MM.1S (cell line): ENCODE measurements around the gene SLC24A4.

Source experiments
- CTCF ChIP-seq: fragments of 300-600 bp; sonication (generic); IDR thresholded peaks from 2 replicates; pipeline ENCODE4 v1.5.1; 2016; ENCODE audit warnings: antibody characterized with exemption, low read length, mixed read lengths
- EZH2 ChIP-seq: fragments of 300-600 bp; sonication (generic); optimal IDR thresholded peaks from 2 replicates; pipeline ENCODE3; 2017; ENCODE audit warnings: low read depth, mild to moderate bottlenecking, antibody characterized with exemption, low read length, mixed read lengths
- EZH2phosphoT487 ChIP-seq: fragments of 300-600 bp; sonication (generic); IDR thresholded peaks from 2 replicates; pipeline ENCODE4 v1.6.1; 2018; ENCODE audit warnings: antibody characterized with exemption, low read length

DNA sequence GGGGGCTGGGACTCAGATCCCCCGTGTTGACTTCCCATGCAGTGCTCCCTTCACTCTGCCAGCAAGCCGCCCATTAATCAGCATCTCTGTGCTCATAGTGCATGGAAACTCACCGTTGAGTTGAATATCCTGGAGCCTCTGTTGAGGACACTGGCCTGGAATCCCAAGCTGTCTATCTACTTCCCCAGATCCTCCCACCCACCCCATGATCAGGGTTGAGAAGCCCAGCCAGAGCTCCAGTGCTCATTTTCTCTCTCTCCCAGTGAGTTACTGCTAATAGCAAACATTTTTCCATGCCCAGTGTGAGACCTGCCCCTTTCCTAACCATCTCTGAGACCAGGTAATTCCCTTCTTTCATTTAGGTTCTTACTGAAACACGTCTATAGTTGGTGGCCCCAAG is 88.2 kb downstream of the SLC24A4 start:
- TF ChIP-seq EZH2: no peak
- TF ChIP-seq CTCF: no peak
- no peak for TF ChIP-seq EZH2phosphoT487
